Measurements from ENCODE around the gene IVNS1ABP. TPM values are rescaled to one million over a fixed set of nuclear protein-coding genes. Genes with fewer than 3 reads are reported as not detected.

IVNS1ABP gene
- total and polyA plus RNA-seq, 9 donors = 52.2 to 79.6 (median 61.4) TPM

Other genes with a start within 250 kb of the IVNS1ABP start
- 13.0 TPM for gene TRMT1L, start 160.3 kb downstream of the IVNS1ABP start, total RNA-seq
- gene TRMT1L, start 160.3 kb downstream of the IVNS1ABP start, polyA plus RNA-seq (ENCODE audit: insufficient read depth in 1 of 8, insufficient read length in 8 of 8, low replicate concordance in 1 of 8) = 10 to 100 TPM; 11.0 to 14.2 (median 13.1) TPM
- 9.5 TPM for gene SWT1, start 160.1 kb downstream of the IVNS1ABP start, total RNA-seq
- gene SWT1, start 160.1 kb downstream of the IVNS1ABP start, polyA plus RNA-seq (ENCODE audit: insufficient read depth in 1 of 8, insufficient read length in 8 of 8, low replicate concordance in 1 of 8) = 1 to 10 TPM; 4.9 to 6.7 (median 5.6) TPM

Measured in muscle of leg (tissue), 9 donors.